Neural cell (in vitro differentiated cells): ENCODE data around the gene KRT40. TPM values are rescaled to one million over a fixed set of nuclear protein-coding genes. Genes with fewer than 3 reads are reported as not detected.

Experiments
- H2AFZ ChIP-seq: fragments of 200-600, 300-800 bp; sonication (generic), shearing (Covaris generic); 2 replicates; pipeline ENCODE4 v1.6.0; 2014; ENCODE audit warnings: low read depth, mild to moderate bottlenecking, antibody characterized with exemption, low read length, moderate library complexity
- H3F3A ChIP-seq: fragments of 200-600 bp; shearing (Covaris generic); 2 replicates; pipeline ENCODE4 v1.6.1; 2016; ENCODE audit warnings: mild to moderate bottlenecking, moderate library complexity, mixed read lengths, antibody characterized with exemption, low read length; ENCODE audit not compliant: insufficient read depth, poor library complexity, severe bottlenecking
- H3K27ac ChIP-seq: fragments of 200-600, 300-800 bp; sonication (generic), shearing (Covaris generic); 2 replicates; pipeline ENCODE4 v1.5.1; 2014; ENCODE audit warnings: mild to moderate bottlenecking, low read length, moderate library complexity
- H3K27me3 ChIP-seq: fragments of 300-800, 200-600 bp; sonication (generic), shearing (Covaris generic); 2 replicates; pipeline ENCODE4 v1.6.0; 2014; ENCODE audit warnings: mild to moderate bottlenecking, low read depth, low read length, moderate library complexity; ENCODE audit not compliant: insufficient read depth
- H3K36me3 ChIP-seq: fragments of 300-800, 200-600 bp; sonication (generic), shearing (Covaris generic); 2 replicates; pipeline ENCODE4 v1.5.1; 2014; ENCODE audit warnings: mild to moderate bottlenecking, antibody characterized with exemption, low read length, moderate library complexity; ENCODE audit not compliant: insufficient read depth
- H3K4me2 ChIP-seq: fragments of 300-800, 200-600 bp; sonication (generic), shearing (Covaris generic); 2 replicates; pipeline ENCODE4 v1.6.0; 2014; ENCODE audit warnings: mild to moderate bottlenecking, low read length
- H3K4me3 ChIP-seq: fragments of 300-800, 200-600 bp; sonication (generic), shearing (Covaris generic); 2 replicates; pipeline ENCODE4 v1.5.1; 2014; ENCODE audit warnings: mild to moderate bottlenecking, low read length, moderate library complexity
- H3K79me2 ChIP-seq: fragments of 200-600 bp; shearing (Covaris generic); replicated peaks from 2 replicates; pipeline ENCODE4 v1.6.0; 2014; ENCODE audit warnings: mild to moderate bottlenecking, low read length, moderate library complexity; ENCODE audit not compliant: insufficient read depth
- H3K9ac ChIP-seq: fragments of 300-800, 200-600 bp; sonication (generic), shearing (Covaris generic); 2 replicates; pipeline ENCODE4 v1.6.1; 2016; ENCODE audit warnings: mild to moderate bottlenecking, low read length, mixed read lengths
- H3K9me2 ChIP-seq: fragments of 200-600 bp; shearing (Covaris generic); 2 replicates; pipeline ENCODE4 v1.6.1; 2016; ENCODE audit warnings: mild to moderate bottlenecking, low read length, mixed read lengths; ENCODE audit not compliant: insufficient read depth
- H3K9me3 ChIP-seq: fragments of 200-600, 300-800 bp; sonication (generic), shearing (Covaris generic); 2 replicates; pipeline ENCODE4 v1.6.1; 2016; ENCODE audit warnings: mild to moderate bottlenecking, mixed run types, low read length, moderate library complexity, mixed read lengths
- H4K20me1 ChIP-seq: fragments of 200-600 bp; shearing (Covaris generic); 2 replicates; pipeline ENCODE4 v1.6.1; 2016; ENCODE audit warnings: mild to moderate bottlenecking, mixed run types; ENCODE audit not compliant: insufficient read depth
- EP300 ChIP-seq: fragments of 450-650 bp; conservative IDR thresholded peaks from 2 replicates; pipeline ENCODE4 v1.6.1; 2014; ENCODE audit warnings: antibody characterized with exemption, mild to moderate bottlenecking, moderate library complexity; ENCODE audit not compliant: poor library complexity, severe bottlenecking
- EZH2 ChIP-seq: fragments of 200-600, 300-800 bp; shearing (Covaris generic), sonication (generic); IDR thresholded peaks from 2 replicates; pipeline ENCODE4 v1.6.1; 2014; ENCODE audit warnings: antibody characterized with exemption, low read length, borderline replicate concordance, mild to moderate bottlenecking; ENCODE audit not compliant: insufficient read depth, poor library complexity, severe bottlenecking
- MXI1 ChIP-seq: fragments of 450-650 bp; conservative IDR thresholded peaks from 2 replicates; pipeline ENCODE4 v1.6.1; 2014; ENCODE audit warnings: antibody characterized with exemption, mild to moderate bottlenecking; ENCODE audit not compliant: poor library complexity, severe bottlenecking
- POLR2AphosphoS5 ChIP-seq: IDR thresholded peaks from 2 replicates; pipeline ENCODE4 v1.6.1; 2012
- RAD21 ChIP-seq: fragments of 450-650 bp; conservative IDR thresholded peaks from 2 replicates; pipeline ENCODE4 v1.6.1; 2014; ENCODE audit warnings: antibody characterized with exemption, mild to moderate bottlenecking, moderate library complexity
- SMC3 ChIP-seq: fragments of 450-650 bp; conservative IDR thresholded peaks from 2 replicates; pipeline ENCODE4 v1.6.1; 2014; ENCODE audit warnings: antibody characterized with exemption, mild to moderate bottlenecking, moderate library complexity; ENCODE audit not compliant: poor library complexity
- TAF1 ChIP-seq: IDR thresholded peaks from 2 replicates; pipeline ENCODE4 v1.6.1; 2012; ENCODE audit warnings: low read depth
- polyA plus RNA-seq: library from polyadenylated mRNA; depleted of rRNA; stranded (reverse); fragments of >200 nt; gene quantifications from 2 replicates; pipeline ENCODE4 v1.2.3, GENCODE V29; 2014
- TF ChIP-seq, protein P1 (sequence below): fragments of 450-650 bp; IDR thresholded peaks from 2 replicates; pipeline ENCODE4 v1.5.1; 2014; ENCODE audit warnings: antibody characterized with exemption, mild to moderate bottlenecking, moderate library complexity; ENCODE audit not compliant: poor library complexity, severe bottlenecking
- TF ChIP-seq, protein P2 (sequence below): IDR thresholded peaks from 2 replicates; pipeline ENCODE4 v1.6.1; 2012; ENCODE audit warnings: borderline replicate concordance

The KRT40 gene
- polyA plus RNA-seq, 1 donor from 2014 or later, result not detected

DNA sequence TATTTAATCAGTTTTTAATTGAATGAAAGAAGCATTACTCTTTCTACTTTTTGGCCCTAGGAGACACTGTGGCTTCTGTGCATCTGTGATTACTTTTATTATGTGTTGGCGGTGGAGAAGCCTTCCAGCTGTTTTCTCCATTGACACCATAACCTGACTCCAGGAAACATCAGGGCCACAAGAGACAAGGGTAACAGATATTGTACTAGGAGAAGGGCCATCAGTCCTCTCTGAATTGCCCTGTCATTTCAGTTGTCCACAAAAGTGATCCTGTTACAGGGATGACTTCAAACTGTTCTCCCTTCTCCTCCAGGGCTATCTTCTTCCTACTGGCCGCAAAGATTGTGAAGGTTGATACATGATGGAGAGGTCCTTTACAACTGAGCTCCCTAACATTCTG lies 32.0 kb downstream of the KRT40 start:
- H3K36me3 ChIP-seq, result no peaks in the 10 kb centered on the region
- no peak overlapping the region for H2AFZ ChIP-seq

DNA sequence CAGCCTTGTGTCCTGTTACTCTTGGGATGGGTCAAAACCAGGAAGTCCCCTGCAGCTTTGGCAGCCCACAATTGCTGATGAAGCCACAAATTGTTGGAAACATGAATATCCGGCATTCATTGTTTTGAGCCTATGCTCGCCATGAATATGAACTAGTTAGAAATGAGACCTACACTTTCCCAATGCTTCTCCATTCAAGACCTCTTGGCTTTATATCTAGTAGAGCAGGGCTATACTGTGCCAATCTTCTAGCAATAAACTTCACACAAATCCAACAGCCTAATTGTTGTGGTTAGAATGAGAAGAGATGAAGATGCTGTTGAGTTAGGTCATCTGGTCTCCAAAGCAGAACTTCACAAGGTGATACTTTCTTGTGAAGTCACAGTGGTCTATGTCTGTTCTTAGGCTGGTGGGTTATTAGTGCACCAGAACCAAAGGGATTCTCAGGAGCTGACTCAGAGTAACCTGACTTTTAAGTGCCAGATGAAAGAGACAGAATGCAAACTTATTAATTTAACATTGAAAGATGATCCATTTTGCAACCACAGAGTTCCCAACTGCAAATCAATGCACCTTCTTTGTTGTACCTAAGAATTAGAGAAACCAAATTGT lies 33.0 kb downstream of the KRT40 start:
- H3K4me3 ChIP-seq, result no peak overlapping the region
- no peaks in the 10 kb centered on the region for H3K36me3 ChIP-seq
- no peak for TF ChIP-seq MXI1
- no peaks in the 10 kb centered on the region for H3K9me2 ChIP-seq
- no peak overlapping the region for H3K27ac ChIP-seq
- no peaks in the 10 kb centered on the region for H3K79me2 ChIP-seq
- no peak overlapping the region for H2AFZ ChIP-seq
- no peak overlapping the region for H3K4me2 ChIP-seq
- H3K27me3 ChIP-seq, result no peaks in the 10 kb centered on the region
- H3F3A ChIP-seq, result no peaks in the 10 kb centered on the region
- H3K9ac ChIP-seq, result no peak overlapping the region
- no peaks in the 10 kb centered on the region for H3K9me3 ChIP-seq
- H4K20me1 ChIP-seq, result no peaks in the 10 kb centered on the region

More for the DNA sequence above, 32.0 kb downstream of the KRT40 start:
- Histone ChIP-seq H3K27ac (no peak overlapping the region), H3K9me2 (no peaks in the 10 kb centered on the region), H3K4me3 (no peak overlapping the region), H3F3A (no peaks in the 10 kb centered on the region), H4K20me1 (no peaks in the 10 kb centered on the region), H3K9ac (no peak overlapping the region), H3K27me3 (no peaks in the 10 kb centered on the region), H3K79me2 (no peaks in the 10 kb centered on the region), H3K9me3 (no peaks in the 10 kb centered on the region), H3K4me2 (no peak overlapping the region)
- TF ChIP-seq MXI1 (no peak), TAF1 (no peak), SMC3 (no peak), EP300 (no peak), EZH2 (no peak), POLR2AphosphoS5 (no peak), RAD21 (no peak)
- TF ChIP-seq, protein P1, sequence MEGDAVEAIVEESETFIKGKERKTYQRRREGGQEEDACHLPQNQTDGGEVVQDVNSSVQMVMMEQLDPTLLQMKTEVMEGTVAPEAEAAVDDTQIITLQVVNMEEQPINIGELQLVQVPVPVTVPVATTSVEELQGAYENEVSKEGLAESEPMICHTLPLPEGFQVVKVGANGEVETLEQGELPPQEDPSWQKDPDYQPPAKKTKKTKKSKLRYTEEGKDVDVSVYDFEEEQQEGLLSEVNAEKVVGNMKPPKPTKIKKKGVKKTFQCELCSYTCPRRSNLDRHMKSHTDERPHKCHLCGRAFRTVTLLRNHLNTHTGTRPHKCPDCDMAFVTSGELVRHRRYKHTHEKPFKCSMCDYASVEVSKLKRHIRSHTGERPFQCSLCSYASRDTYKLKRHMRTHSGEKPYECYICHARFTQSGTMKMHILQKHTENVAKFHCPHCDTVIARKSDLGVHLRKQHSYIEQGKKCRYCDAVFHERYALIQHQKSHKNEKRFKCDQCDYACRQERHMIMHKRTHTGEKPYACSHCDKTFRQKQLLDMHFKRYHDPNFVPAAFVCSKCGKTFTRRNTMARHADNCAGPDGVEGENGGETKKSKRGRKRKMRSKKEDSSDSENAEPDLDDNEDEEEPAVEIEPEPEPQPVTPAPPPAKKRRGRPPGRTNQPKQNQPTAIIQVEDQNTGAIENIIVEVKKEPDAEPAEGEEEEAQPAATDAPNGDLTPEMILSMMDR, result no peak
- TF ChIP-seq, protein P2, sequence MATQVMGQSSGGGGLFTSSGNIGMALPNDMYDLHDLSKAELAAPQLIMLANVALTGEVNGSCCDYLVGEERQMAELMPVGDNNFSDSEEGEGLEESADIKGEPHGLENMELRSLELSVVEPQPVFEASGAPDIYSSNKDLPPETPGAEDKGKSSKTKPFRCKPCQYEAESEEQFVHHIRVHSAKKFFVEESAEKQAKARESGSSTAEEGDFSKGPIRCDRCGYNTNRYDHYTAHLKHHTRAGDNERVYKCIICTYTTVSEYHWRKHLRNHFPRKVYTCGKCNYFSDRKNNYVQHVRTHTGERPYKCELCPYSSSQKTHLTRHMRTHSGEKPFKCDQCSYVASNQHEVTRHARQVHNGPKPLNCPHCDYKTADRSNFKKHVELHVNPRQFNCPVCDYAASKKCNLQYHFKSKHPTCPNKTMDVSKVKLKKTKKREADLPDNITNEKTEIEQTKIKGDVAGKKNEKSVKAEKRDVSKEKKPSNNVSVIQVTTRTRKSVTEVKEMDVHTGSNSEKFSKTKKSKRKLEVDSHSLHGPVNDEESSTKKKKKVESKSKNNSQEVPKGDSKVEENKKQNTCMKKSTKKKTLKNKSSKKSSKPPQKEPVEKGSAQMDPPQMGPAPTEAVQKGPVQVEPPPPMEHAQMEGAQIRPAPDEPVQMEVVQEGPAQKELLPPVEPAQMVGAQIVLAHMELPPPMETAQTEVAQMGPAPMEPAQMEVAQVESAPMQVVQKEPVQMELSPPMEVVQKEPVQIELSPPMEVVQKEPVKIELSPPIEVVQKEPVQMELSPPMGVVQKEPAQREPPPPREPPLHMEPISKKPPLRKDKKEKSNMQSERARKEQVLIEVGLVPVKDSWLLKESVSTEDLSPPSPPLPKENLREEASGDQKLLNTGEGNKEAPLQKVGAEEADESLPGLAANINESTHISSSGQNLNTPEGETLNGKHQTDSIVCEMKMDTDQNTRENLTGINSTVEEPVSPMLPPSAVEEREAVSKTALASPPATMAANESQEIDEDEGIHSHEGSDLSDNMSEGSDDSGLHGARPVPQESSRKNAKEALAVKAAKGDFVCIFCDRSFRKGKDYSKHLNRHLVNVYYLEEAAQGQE, result no peak

DNA sequence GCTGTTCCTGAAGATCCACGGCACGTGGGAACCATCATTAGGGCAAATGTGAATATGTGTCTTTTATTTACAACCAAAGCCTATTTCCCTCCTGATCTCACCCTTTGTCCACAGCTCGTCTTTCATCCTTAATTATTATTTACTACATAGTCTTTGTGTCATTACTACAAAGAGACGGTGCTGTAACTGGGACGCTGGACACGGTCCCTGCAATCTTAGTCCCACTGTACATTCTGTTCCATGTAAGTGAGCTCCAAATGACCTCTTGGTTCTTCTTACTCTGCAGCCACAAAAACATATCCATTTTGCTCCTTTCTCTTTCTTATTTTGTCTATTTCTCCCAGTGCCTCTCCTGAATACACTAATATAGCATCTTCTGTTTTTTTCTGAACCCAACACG lies 34.0 kb downstream of the KRT40 start:
- Histone ChIP-seq H3F3A (no peaks in the 10 kb centered on the region), H3K9ac (no peak overlapping the region), H3K4me3 (no peak overlapping the region), H3K9me3 (no peaks in the 10 kb centered on the region), H3K27me3 (no peaks in the 10 kb centered on the region), H4K20me1 (no peaks in the 10 kb centered on the region), H3K4me2 (no peak overlapping the region), H3K9me2 (no peaks in the 10 kb centered on the region), H3K79me2 (no peaks in the 10 kb centered on the region), H3K36me3 (no peaks in the 10 kb centered on the region), H2AFZ (no peak overlapping the region), H3K27ac (no peak overlapping the region)
- TF ChIP-seq EZH2 (no peak), MXI1 (no peak), SMC3 (no peak), TAF1 (no peak), EP300 (no peak), RAD21 (no peak), POLR2AphosphoS5 (no peak)
- TF ChIP-seq, protein P1, result no peak
- TF ChIP-seq, protein P2, result no peak
